ENCODE results near the gene CABYR. TPM values are rescaled to one million over a fixed set of nuclear protein-coding genes. Genes with fewer than 3 reads are reported as not detected.

CABYR gene
- polyA plus RNA-seq, 1 donor (not counting 4 experiments of a cell fraction or from before 2014, with no cell fraction given): 7.7 TPM

DNA sequence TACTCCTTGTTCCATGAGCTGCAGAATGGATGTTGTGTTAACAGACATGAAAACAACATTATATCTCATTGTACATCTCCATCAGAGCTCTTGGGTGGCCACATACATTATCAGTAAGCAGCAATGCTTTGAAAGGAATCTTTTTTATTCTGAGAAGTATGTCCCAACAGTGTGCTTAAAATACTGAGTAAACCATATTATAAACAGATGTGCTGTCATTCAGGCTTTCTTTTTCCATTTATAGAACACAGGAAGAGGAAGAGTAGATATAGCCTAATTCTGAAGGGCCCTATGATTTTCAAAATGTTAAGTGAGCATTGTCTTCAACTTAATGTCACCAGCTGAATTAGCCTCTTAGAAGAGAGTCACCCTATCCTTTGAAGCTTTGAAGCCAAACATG, 44.3 kb upstream of the CABYR start:
- Histone ChIP-seq H4K20me1 (ENCODE audit: control insufficient read depth, extremely low read depth, insufficient read depth, low read length) (no peaks in the 10 kb centered on the region), H3K4me1 (ENCODE audit: control insufficient read depth, extremely low read depth, insufficient read depth, low read length) (no peaks in the 10 kb centered on the region), H3K9me1 (ENCODE audit: control insufficient read depth, extremely low read depth, insufficient read depth, low read length) (no peaks in the 10 kb centered on the region), H3K27me3 (ENCODE audit: control insufficient read depth, extremely low read depth, insufficient read depth, low read length) (no peaks in the 10 kb centered on the region), H3K9me3 (ENCODE audit: control insufficient read depth, low read depth, low read length) (no peaks in the 10 kb centered on the region), H3K9ac (ENCODE audit: control insufficient read depth, extremely low read depth, insufficient read depth, low read length) (no peak overlapping the region), H2AFZ (ENCODE audit: control insufficient read depth, low read length) (no peak overlapping the region), H3K79me2 (ENCODE audit: control insufficient read depth, insufficient read depth, low read length) (no peaks in the 10 kb centered on the region), H3K36me3 (ENCODE audit: control insufficient read depth in 2 of 2, extremely low read depth in 1 of 2, insufficient read depth in 2 of 2, low read length in 2 of 2) (peaks cover 0 to under 1% of the 10 kb centered on the region in 2 experiments), H3K4me3 (ENCODE audit: control insufficient read depth in 2 of 3, extremely low read depth in 1 of 3, insufficient read depth in 2 of 3, low read depth in 1 of 3, low read length in 3 of 3) (no peak overlapping the region), H3K4me2 (ENCODE audit: control insufficient read depth, extremely low read depth, insufficient read depth, low read depth, low read length) (no peak overlapping the region), H3K27ac (ENCODE audit: control insufficient read depth, insufficient read depth, low read length) (no peak overlapping the region)
- FAIRE-seq: no peak
- TF ChIP-seq, protein P1, sequence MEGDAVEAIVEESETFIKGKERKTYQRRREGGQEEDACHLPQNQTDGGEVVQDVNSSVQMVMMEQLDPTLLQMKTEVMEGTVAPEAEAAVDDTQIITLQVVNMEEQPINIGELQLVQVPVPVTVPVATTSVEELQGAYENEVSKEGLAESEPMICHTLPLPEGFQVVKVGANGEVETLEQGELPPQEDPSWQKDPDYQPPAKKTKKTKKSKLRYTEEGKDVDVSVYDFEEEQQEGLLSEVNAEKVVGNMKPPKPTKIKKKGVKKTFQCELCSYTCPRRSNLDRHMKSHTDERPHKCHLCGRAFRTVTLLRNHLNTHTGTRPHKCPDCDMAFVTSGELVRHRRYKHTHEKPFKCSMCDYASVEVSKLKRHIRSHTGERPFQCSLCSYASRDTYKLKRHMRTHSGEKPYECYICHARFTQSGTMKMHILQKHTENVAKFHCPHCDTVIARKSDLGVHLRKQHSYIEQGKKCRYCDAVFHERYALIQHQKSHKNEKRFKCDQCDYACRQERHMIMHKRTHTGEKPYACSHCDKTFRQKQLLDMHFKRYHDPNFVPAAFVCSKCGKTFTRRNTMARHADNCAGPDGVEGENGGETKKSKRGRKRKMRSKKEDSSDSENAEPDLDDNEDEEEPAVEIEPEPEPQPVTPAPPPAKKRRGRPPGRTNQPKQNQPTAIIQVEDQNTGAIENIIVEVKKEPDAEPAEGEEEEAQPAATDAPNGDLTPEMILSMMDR (optimal IDR thresholded peaks at IDR 0.05 in 1 of 3, IDR thresholded peaks at IDR 0.05 in 1 of 3, conservative IDR thresholded peaks at IDR 0.05 in 1 of 3; ENCODE audit: extremely low read depth in 1 of 3, insufficient read depth in 2 of 3, low read length in 3 of 3): no peak
- no peak for TF ChIP-seq EZH2 (IDR thresholded peaks at IDR 0.05; ENCODE audit: low read length)
- dilution Hi-C loops (cut with MboI; ENCODE audit: extremely low pct_ligation_motif_present, low sequenced_read_pairs): no loop called here
- DNase-seq (ENCODE audit: low read depth, low spot score): no peak

DNA sequence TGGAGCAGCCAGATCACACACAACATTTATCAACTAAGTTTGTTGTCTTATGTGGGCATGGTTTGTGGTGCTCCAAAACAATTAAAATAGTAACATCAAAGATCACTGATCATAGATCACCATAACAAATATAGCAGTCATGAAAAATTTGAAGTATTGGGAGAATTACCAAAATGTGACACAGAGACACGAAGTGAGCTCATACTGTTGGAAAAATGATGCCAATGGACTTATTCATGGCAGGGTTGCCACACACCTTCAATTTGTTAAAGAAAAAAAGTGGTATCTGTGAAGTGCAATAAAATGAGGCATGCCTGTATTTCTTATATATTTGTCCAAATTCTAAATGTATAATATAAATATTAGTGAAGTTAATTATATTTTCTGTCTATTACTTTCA, 42.9 kb upstream of the CABYR start:
- H2AFZ ChIP-seq (ENCODE audit: control insufficient read depth, low read length): no peak overlapping the region
- H3K27ac ChIP-seq (ENCODE audit: control insufficient read depth, insufficient read depth, low read length): no peak overlapping the region
- dilution Hi-C loops (cut with MboI; ENCODE audit: extremely low pct_ligation_motif_present, low sequenced_read_pairs): no loop called here
- TF ChIP-seq, protein P1 (optimal IDR thresholded peaks at IDR 0.05 in 1 of 3, IDR thresholded peaks at IDR 0.05 in 1 of 3, conservative IDR thresholded peaks at IDR 0.05 in 1 of 3; ENCODE audit: extremely low read depth in 1 of 3, insufficient read depth in 2 of 3, low read length in 3 of 3): no peak
- no peak for TF ChIP-seq EZH2 (IDR thresholded peaks at IDR 0.05; ENCODE audit: low read length)
- FAIRE-seq (no peak), DNase-seq (ENCODE audit: low read depth, low spot score) (no peak)
- no peak overlapping the region for H3K4me3 ChIP-seq (ENCODE audit: control insufficient read depth in 2 of 3, extremely low read depth in 1 of 3, insufficient read depth in 2 of 3, low read depth in 1 of 3, low read length in 3 of 3)
- no peaks in the 10 kb centered on the region for H3K27me3 ChIP-seq (ENCODE audit: control insufficient read depth, extremely low read depth, insufficient read depth, low read length)
- peaks cover 11% of the 10 kb centered on the region for H3K4me1 ChIP-seq (ENCODE audit: control insufficient read depth, extremely low read depth, insufficient read depth, low read length)
- H3K9me3 ChIP-seq (ENCODE audit: control insufficient read depth, low read depth, low read length): no peaks in the 10 kb centered on the region
- H3K36me3 ChIP-seq (ENCODE audit: control insufficient read depth in 2 of 2, extremely low read depth in 1 of 2, insufficient read depth in 2 of 2, low read length in 2 of 2): no peaks in the 10 kb centered on the region
- no peak overlapping the region for H3K9ac ChIP-seq (ENCODE audit: control insufficient read depth, extremely low read depth, insufficient read depth, low read length)
- no peak overlapping the region for H3K4me2 ChIP-seq (ENCODE audit: control insufficient read depth, extremely low read depth, insufficient read depth, low read depth, low read length)
- H3K79me2 ChIP-seq (ENCODE audit: control insufficient read depth, insufficient read depth, low read length): no peaks in the 10 kb centered on the region
- H4K20me1 ChIP-seq (ENCODE audit: control insufficient read depth, extremely low read depth, insufficient read depth, low read length): no peaks in the 10 kb centered on the region
- no peaks in the 10 kb centered on the region for H3K9me1 ChIP-seq (ENCODE audit: control insufficient read depth, extremely low read depth, insufficient read depth, low read length)

Measured in keratinocyte (primary cell).